Keratinocyte (primary cell): ENCODE data around the gene HK1. TPM values are rescaled to one million over a fixed set of nuclear protein-coding genes. Genes with fewer than 3 reads are reported as not detected.
"Not testable (repeated sequence)": the region's sequence is repeated elsewhere in the genome, so short reads cannot be mapped to it uniquely, and the experiment has no call there.

Experiments used
- DNase-seq: peaks from one replicate; pipeline ENCODE4 v3.0.0-alpha.2; 2011; ENCODE audit warnings: low read depth, missing footprints, low spot score
- FAIRE-seq: peaks from 2 replicates; lab custom pipeline; 2011; peaks lifted over from hg19 to GRCh38; lab: Jason Lieb, UNC
- H2AFZ ChIP-seq: 2 replicates; pipeline ENCODE4 v1.6.0; 2012; ENCODE audit warnings: low read length, control low read depth, inconsistent platforms; ENCODE audit not compliant: control insufficient read depth
- H3K27ac ChIP-seq: 2 replicates; pipeline ENCODE4 v1.5.1; 2011; ENCODE audit warnings: low read length; ENCODE audit not compliant: control insufficient read depth, insufficient read depth
- H3K27me3 ChIP-seq: 3 replicates; pipeline ENCODE4 v1.6.0; 2011; ENCODE audit warnings: low read length; ENCODE audit not compliant: control insufficient read depth, insufficient read depth; ENCODE audit errors: extremely low read depth
- H3K36me3 ChIP-seq, 2 experiments: 2 replicates in 1 of 2; 3 replicates in 1 of 2; pipeline ENCODE4 v1.5.1; 2011; ENCODE audit warnings: low read length in 2 of 2, mild to moderate bottlenecking in 1 of 2; ENCODE audit not compliant: control insufficient read depth in 2 of 2, insufficient read depth in 2 of 2; ENCODE audit errors: extremely low read depth in 1 of 2
- H3K4me1 ChIP-seq: 3 replicates; pipeline ENCODE4 v1.5.1; 2011; ENCODE audit warnings: low read length; ENCODE audit not compliant: control insufficient read depth, insufficient read depth; ENCODE audit errors: extremely low read depth
- H3K4me2 ChIP-seq: 3 replicates; pipeline ENCODE4 v1.6.0; 2011; ENCODE audit warnings: low read depth, low read length; ENCODE audit not compliant: control insufficient read depth, insufficient read depth; ENCODE audit errors: extremely low read depth
- H3K4me3 ChIP-seq, 3 experiments: fragments of 200-600 bp in 1 of 3; sonication (generic) in 1 of 3; 2 replicates in 2 of 3; 3 replicates in 1 of 3; pipeline ENCODE4 v1.5.1; 2011 to 2016; ENCODE audit warnings: low read length in 3 of 3, mild to moderate bottlenecking in 3 of 3, control low read depth in 2 of 3, inconsistent platforms in 1 of 3, low read depth in 1 of 3, mixed read lengths in 1 of 3, mixed run types in 1 of 3, moderate library complexity in 1 of 3; ENCODE audit not compliant: control insufficient read depth in 2 of 3, insufficient read depth in 2 of 3; ENCODE audit errors: extremely low read depth in 1 of 3
- H3K79me2 ChIP-seq: 2 replicates; pipeline ENCODE4 v1.6.0; 2012; ENCODE audit warnings: low read length; ENCODE audit not compliant: control insufficient read depth, insufficient read depth
- H3K9ac ChIP-seq: 3 replicates; pipeline ENCODE4 v1.6.0; 2011; ENCODE audit warnings: low read length; ENCODE audit not compliant: control insufficient read depth, insufficient read depth; ENCODE audit errors: extremely low read depth
- H3K9me1 ChIP-seq: 3 replicates; pipeline ENCODE4 v1.6.0; 2011; ENCODE audit warnings: low read length; ENCODE audit not compliant: control insufficient read depth, insufficient read depth; ENCODE audit errors: extremely low read depth
- H3K9me3 ChIP-seq: 2 replicates; pipeline ENCODE4 v1.5.1; 2012; ENCODE audit warnings: low read depth, low read length; ENCODE audit not compliant: control insufficient read depth
- H4K20me1 ChIP-seq: 3 replicates; pipeline ENCODE4 v1.6.0; 2011; ENCODE audit warnings: low read length; ENCODE audit not compliant: control insufficient read depth, insufficient read depth; ENCODE audit errors: extremely low read depth
- EZH2 ChIP-seq: IDR thresholded peaks from one replicate; pipeline ENCODE4 v1.6.1; 2012; ENCODE audit warnings: inconsistent platforms, mild to moderate bottlenecking, low read length, moderate library complexity
- dilution Hi-C: fragments of 300-500 bp; cut with MboI; formaldehyde crosslinking; loops from one replicate; pipeline ENCODE4 v1.7.0; 2020; ENCODE audit warnings: low sequenced_read_pairs; ENCODE audit not compliant: extremely low pct_ligation_motif_present
- polyA plus RNA-seq, 5 experiments: library from polyadenylated mRNA; depleted of rRNA in 3 of 5; stranded (reverse) in 3 of 5; stranded (forward) in 1 of 5; unstranded in 1 of 5; fragments of >200 nt; gene quantifications; 1 replicate in 1 of 5; 2 replicates in 3 of 5; 3 replicates in 1 of 5; pipeline versions ENCODE4 v1.2.1 to v1.2.3, GENCODE V29; 2011 to 2012; ENCODE audit warnings: missing spikeins in 2 of 5, low read depth in 1 of 5, low replicate concordance in 1 of 5
- TF ChIP-seq, protein P1 (sequence below), 3 experiments: IDR thresholded peaks in 1 of 3; conservative IDR thresholded peaks in 1 of 3; optimal IDR thresholded peaks in 1 of 3; 2 replicates in 2 of 3; 3 replicates in 1 of 3; pipeline versions ENCODE3 to v1.5.1; 2011; ENCODE audit warnings: low read length in 3 of 3, mild to moderate bottlenecking in 3 of 3, moderate library complexity in 2 of 3, control low read depth in 1 of 3, inconsistent platforms in 1 of 3; ENCODE audit not compliant: insufficient read depth in 2 of 3; ENCODE audit errors: extremely low read depth in 1 of 3

The HK1 gene
- polyA plus RNA-seq, 1 donor (not counting 4 experiments of a cell fraction or from before 2014, with no cell fraction given) = 106 TPM

DNA sequence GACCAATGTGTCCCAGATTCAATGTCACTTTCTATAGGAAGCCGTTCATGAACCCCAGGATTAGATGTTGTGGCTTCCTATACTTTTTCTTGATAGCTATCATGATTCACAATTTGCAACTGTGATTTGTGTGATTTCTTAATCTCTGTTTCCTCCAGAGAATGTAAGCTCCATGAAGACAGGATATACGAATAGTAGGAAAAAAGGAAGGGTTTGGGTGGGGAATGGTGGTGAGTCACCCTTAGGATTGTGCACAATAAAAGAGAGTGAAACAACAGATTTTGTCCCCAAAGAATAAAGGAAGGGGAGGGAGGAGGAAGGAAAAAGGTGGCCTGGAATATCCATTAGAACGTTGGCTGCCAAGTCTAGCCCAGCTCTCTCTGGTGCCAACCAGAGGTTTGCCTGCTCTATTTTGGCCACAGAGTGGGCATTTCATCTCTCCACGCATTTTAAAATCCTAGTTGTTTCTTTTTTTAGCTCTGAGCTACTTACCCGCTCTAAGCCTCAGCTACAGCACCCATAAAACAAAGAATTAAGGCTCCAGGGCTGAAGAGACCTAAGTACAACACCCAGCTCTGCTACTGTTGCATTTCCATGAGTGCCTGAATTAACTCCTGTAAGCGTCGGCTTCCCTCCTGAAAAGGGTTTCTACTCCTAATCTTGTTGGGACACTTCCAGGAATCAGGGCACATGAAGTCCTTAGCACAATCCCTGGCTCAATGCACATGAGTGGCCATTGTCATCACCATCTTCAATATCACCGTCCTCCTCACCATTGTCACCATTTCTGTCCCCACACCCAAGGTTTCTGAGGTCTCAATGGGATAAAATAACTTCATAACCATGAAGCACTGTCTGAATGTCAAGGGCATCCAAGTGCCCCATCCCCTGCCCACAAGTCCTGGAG, 3.5 kb downstream of the HK1 start:
- no peak for DNase-seq
- H2AFZ ChIP-seq = no peak overlapping the region
- dilution Hi-C loops = no loop called here
- H3K4me1 ChIP-seq = no peaks in the 10 kb centered on the region
- no peak overlapping the region for H3K27ac ChIP-seq
- H3K4me2 ChIP-seq = no peak overlapping the region
- no peaks in the 10 kb centered on the region for H3K79me2 ChIP-seq
- H4K20me1 ChIP-seq = no peaks in the 10 kb centered on the region
- no peaks in the 10 kb centered on the region for H3K9me1 ChIP-seq
- H3K36me3 ChIP-seq = no peaks in the 10 kb centered on the region
- TF ChIP-seq EZH2 = no peak
- TF ChIP-seq, protein P1, sequence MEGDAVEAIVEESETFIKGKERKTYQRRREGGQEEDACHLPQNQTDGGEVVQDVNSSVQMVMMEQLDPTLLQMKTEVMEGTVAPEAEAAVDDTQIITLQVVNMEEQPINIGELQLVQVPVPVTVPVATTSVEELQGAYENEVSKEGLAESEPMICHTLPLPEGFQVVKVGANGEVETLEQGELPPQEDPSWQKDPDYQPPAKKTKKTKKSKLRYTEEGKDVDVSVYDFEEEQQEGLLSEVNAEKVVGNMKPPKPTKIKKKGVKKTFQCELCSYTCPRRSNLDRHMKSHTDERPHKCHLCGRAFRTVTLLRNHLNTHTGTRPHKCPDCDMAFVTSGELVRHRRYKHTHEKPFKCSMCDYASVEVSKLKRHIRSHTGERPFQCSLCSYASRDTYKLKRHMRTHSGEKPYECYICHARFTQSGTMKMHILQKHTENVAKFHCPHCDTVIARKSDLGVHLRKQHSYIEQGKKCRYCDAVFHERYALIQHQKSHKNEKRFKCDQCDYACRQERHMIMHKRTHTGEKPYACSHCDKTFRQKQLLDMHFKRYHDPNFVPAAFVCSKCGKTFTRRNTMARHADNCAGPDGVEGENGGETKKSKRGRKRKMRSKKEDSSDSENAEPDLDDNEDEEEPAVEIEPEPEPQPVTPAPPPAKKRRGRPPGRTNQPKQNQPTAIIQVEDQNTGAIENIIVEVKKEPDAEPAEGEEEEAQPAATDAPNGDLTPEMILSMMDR (optimal IDR thresholded peaks at IDR 0.05 in 1 of 3, IDR thresholded peaks at IDR 0.05 in 1 of 3, conservative IDR thresholded peaks at IDR 0.05 in 1 of 3; ENCODE audit: extremely low read depth in 1 of 3, insufficient read depth in 2 of 3, low read length in 3 of 3) = no peak
- no peak overlapping the region for H3K9ac ChIP-seq
- H3K27me3 ChIP-seq = peaks cover 4% of the 10 kb centered on the region
- no peak overlapping the region for H3K4me3 ChIP-seq
- FAIRE-seq = no peak
- no peaks in the 10 kb centered on the region for H3K9me3 ChIP-seq

DNA sequence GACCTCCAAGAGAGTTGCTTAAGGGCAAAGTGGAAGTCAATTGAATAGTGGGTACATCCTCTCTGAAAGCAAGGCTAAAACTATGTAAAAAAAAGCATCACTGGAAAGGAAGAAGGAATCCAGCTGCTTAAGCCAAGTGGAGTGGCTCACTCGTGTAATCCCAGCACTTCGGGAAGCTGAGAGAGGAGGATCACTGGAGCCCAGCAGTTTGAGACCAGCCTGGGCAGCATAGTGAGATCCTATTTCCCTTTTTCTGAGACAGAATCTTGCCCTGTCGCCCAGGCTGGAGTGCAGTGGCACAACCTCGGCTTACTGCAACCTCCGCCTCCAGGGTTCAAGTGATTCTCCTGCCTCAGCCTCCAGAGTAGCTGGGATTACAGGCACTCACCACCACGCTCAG, 6.1 kb downstream of the HK1 start:
- dilution Hi-C loops, FAIRE-seq, H3K9me1 ChIP-seq: not testable (repeated sequence)

More for the DNA sequence above, 6.1 kb downstream of the HK1 start:
- H3K9me3 ChIP-seq, H2AFZ ChIP-seq, H3K9ac ChIP-seq, H4K20me1 ChIP-seq, DNase-seq, H3K79me2 ChIP-seq, H3K36me3 ChIP-seq, H3K4me3 ChIP-seq, H3K4me1 ChIP-seq, H3K27ac ChIP-seq, H3K4me2 ChIP-seq, H3K27me3 ChIP-seq: not testable (repeated sequence)
